PC-9 (cell line): ENCODE data around the gene TRMT1. TPM values are rescaled to one million over a fixed set of nuclear protein-coding genes. Genes with fewer than 3 reads are reported as not detected.

Source experiments
- BruUV-seq: library from RNA; stranded (reverse); fragments of 400-500 nt; replicated peaks from 2 replicates; lab custom pipeline; 2021; lab: Mats Ljungman, UMichigan
- CTCF ChIA-PET: fragments of 300-600 bp; sonication (Branson Sonifier 250); formaldehyde crosslinking; loops from one replicate; lab custom pipeline; 2022; ENCODE audit warnings: antibody characterized with exemption; lab: Charles Lee
- POLR2A ChIA-PET: fragments of 300-600 bp; sonication (Branson Sonifier 250); formaldehyde crosslinking; loops from one replicate; lab custom pipeline; 2022; ENCODE audit warnings: antibody characterized with exemption; ENCODE audit not compliant: unreplicated experiment; lab: Charles Lee
- DNase-seq, 2 experiments: peaks; one replicate each; pipeline versions ENCODE4 v3.0.0 to v3.0.0-alpha.2; 2015 to 2022; ENCODE audit warnings: mixed read lengths in 1 of 2
- H2AFZ ChIP-seq: fragments of 200-600 bp; sonication (generic); 2 replicates; pipeline ENCODE4 v1.8.1; 2017; ENCODE audit warnings: antibody characterized with exemption
- H3F3A ChIP-seq: fragments of 200-600 bp; sonication (generic); 2 replicates; pipeline ENCODE4 v1.8.1; 2017; ENCODE audit warnings: antibody characterized with exemption, mild to moderate bottlenecking, low read depth; ENCODE audit not compliant: insufficient read depth
- H3K27ac ChIP-seq: fragments of 200-600 bp; sonication (generic); 2 replicates; pipeline ENCODE4 v1.6.1; 2016; ENCODE audit warnings: mixed run types
- H3K27me3 ChIP-seq: fragments of 200-600 bp; sonication (generic); 2 replicates; pipeline ENCODE4 v1.6.1; 2016; ENCODE audit warnings: low read depth, mixed run types; ENCODE audit not compliant: insufficient read depth
- H3K36me3 ChIP-seq: fragments of 200-600 bp; sonication (generic); 2 replicates; pipeline ENCODE4 v1.6.1; 2016; ENCODE audit warnings: low read depth, mixed run types
- H3K4me1 ChIP-seq: fragments of 200-600 bp; sonication (generic); replicated peaks from 2 replicates; pipeline ENCODE4 v1.6.1; 2016; ENCODE audit warnings: mixed run types; ENCODE audit not compliant: insufficient read depth
- H3K4me2 ChIP-seq: fragments of 200-600 bp; sonication (generic); 2 replicates; pipeline ENCODE4 v1.6.1; 2017; ENCODE audit warnings: mixed run types
- H3K4me3 ChIP-seq: fragments of 200-600 bp; sonication (generic); 2 replicates; pipeline ENCODE4 v1.6.1; 2016; ENCODE audit warnings: mixed run types
- H3K79me2 ChIP-seq: fragments of 200-600 bp; sonication (generic); 2 replicates; pipeline ENCODE4 v1.6.1; 2017; ENCODE audit warnings: low read depth, mixed run types
- H3K9me2 ChIP-seq: fragments of 200-600 bp; sonication (generic); 2 replicates; pipeline ENCODE4 v1.8.1; 2017; ENCODE audit warnings: mild to moderate bottlenecking; ENCODE audit not compliant: insufficient read depth
- H3K9me3 ChIP-seq: fragments of 200-600 bp; sonication (generic); 2 replicates; pipeline ENCODE4 v1.8.1; 2016; ENCODE audit warnings: low read depth; ENCODE audit not compliant: insufficient read depth
- H4K20me1 ChIP-seq: fragments of 200-600 bp; sonication (generic); 2 replicates; pipeline ENCODE4 v1.8.1; 2017; ENCODE audit not compliant: insufficient read depth
- EZH2 ChIP-seq: fragments of 200-600 bp; sonication (generic); IDR thresholded peaks from 2 replicates; pipeline ENCODE4 v1.8.0; 2017; ENCODE audit warnings: antibody characterized with exemption, low read depth
- intact Hi-C: fragments of 100-400 bp; cut with micrococcal nuclease; formaldehyde crosslinking; loops from one replicate; pipeline ENCODE4 v1.10.0; 2022; ENCODE audit not compliant: unreplicated experiment
- total RNA-seq: library from RNA; stranded (reverse); gene quantifications from 2 replicates; pipeline ENCODE4 v1.2.3, GENCODE V29; 2021
- TF ChIP-seq, protein P1 (sequence below): fragments of 200-600 bp; sonication (generic); conservative IDR thresholded peaks from 2 replicates; pipeline ENCODE4 v1.6.1; 2017; ENCODE audit warnings: mixed run types, antibody characterized with exemption, mild to moderate bottlenecking, moderate library complexity

TRMT1 gene
- total RNA-seq, 1 experiment from 2014 or later = 44.1 TPM

DNA sequence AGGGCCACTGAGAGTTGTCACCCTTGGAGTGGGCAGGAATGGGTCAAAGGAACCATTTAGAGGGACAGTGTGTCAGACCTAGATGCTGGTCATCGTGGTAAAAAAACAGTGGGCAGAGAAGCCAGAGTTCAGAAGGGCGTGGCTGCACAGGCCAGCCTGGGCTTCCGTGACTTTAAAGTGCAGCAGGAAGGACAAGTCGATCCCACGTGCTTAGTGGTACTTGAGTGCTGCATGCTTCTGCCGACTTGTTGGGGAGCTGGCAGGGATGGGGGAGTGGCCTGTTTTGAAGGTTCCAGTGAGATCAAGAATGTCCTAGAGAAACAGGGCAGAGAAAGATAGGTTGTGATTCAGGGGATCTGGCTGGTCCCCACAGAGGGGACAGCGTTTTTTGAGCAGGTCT is 30.9 kb downstream of the TRMT1 start:
- Histone ChIP-seq H3K4me2 (no peak overlapping the region), H3K36me3 (no peaks in the 10 kb centered on the region), H3K4me1 (no peaks in the 10 kb centered on the region), H3K4me3 (no peak overlapping the region), H3K79me2 (no peaks in the 10 kb centered on the region), H4K20me1 (no peaks in the 10 kb centered on the region), H3K27ac (no peak overlapping the region), H3F3A (no peaks in the 10 kb centered on the region), H3K9me2 (no peaks in the 10 kb centered on the region), H2AFZ (no peak overlapping the region), H3K9me3 (no peaks in the 10 kb centered on the region), H3K27me3 (no peaks in the 10 kb centered on the region)
- no peak for TF ChIP-seq EZH2
- TF ChIP-seq, protein P1, sequence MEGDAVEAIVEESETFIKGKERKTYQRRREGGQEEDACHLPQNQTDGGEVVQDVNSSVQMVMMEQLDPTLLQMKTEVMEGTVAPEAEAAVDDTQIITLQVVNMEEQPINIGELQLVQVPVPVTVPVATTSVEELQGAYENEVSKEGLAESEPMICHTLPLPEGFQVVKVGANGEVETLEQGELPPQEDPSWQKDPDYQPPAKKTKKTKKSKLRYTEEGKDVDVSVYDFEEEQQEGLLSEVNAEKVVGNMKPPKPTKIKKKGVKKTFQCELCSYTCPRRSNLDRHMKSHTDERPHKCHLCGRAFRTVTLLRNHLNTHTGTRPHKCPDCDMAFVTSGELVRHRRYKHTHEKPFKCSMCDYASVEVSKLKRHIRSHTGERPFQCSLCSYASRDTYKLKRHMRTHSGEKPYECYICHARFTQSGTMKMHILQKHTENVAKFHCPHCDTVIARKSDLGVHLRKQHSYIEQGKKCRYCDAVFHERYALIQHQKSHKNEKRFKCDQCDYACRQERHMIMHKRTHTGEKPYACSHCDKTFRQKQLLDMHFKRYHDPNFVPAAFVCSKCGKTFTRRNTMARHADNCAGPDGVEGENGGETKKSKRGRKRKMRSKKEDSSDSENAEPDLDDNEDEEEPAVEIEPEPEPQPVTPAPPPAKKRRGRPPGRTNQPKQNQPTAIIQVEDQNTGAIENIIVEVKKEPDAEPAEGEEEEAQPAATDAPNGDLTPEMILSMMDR = no peak
- DNase-seq = no peak
- intact Hi-C loops = no loop called here
- no TSS peak for BruUV-seq
- CTCF ChIA-PET = interaction anchor here (1.1 kb wide), 1 partner anchor 9 kb away, joined by 3 read pairs; no protein-coding TSS in a partner anchor
- POLR2A ChIA-PET = interaction anchor here (0.5 kb wide), 1 partner anchor 58 kb away, joined by 4 read pairs; no protein-coding TSS in a partner anchor

DNA sequence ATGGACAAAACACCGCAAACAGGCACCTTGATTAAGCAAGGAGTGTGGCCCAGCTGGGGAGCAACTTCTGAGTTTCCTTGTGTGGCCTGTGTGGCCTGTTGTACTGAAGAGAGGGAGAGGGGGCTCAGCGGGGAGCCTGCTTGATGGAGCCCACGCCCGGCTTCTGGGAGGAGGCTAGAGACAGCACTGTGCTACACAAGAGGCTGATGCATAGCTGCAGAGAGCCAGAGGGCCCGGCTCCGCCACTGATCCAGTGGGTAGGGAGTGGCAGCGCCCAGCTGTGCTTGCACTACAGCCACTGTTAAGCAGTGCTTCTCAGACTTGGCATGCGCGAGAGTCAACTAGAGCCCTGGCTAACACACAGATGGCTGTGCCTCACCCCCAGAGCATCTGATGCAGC is 32.9 kb downstream of the TRMT1 start:
- no peak overlapping the region for H3K27ac ChIP-seq
- no peaks in the 10 kb centered on the region for H3K27me3 ChIP-seq
- no peak overlapping the region for H2AFZ ChIP-seq
- no peaks in the 10 kb centered on the region for H3K9me3 ChIP-seq
- POLR2A ChIA-PET = no interaction called here
- DNase-seq = no peak
- H3K79me2 ChIP-seq = no peaks in the 10 kb centered on the region
- BruUV-seq = no TSS peak
- intact Hi-C loops = no loop called here
- H3F3A ChIP-seq = 0 out of 2 replicates have a peak, but pooled peaks cover 8% of the 10 kb centered on the region
- no peaks in the 10 kb centered on the region for H3K4me1 ChIP-seq
- H3K4me3 ChIP-seq = no peak overlapping the region
- no peaks in the 10 kb centered on the region for H4K20me1 ChIP-seq
- no peaks in the 10 kb centered on the region for H3K9me2 ChIP-seq
- H3K36me3 ChIP-seq = no peaks in the 10 kb centered on the region
- CTCF ChIA-PET = no interaction called here
- TF ChIP-seq, protein P1 = no peak
- TF ChIP-seq EZH2 = no peak
- H3K4me2 ChIP-seq = no peak overlapping the region

DNA sequence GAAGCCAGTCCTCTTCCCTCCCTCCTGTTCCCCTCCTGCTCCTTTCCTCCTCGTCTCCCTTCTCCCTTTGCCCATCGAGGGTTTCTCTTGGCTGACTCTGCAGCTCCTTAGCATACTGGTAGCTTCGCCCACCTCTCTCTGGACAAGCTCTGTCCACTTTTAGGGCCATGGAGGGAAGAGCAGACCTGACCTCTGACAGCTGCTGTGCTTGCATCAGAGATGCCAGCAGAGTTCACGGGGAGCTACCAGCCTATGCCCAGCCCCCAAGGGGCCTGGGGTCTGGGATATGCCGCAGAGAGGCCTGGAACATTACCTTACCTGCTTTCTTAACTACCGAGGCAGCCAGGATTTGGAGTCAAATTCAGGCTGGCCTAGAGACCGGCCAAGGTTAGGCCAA is 33.5 kb downstream of the TRMT1 start:
- CTCF ChIA-PET = no interaction called here
- intact Hi-C loops = no loop called here

More for the DNA sequence above, 33.5 kb downstream of the TRMT1 start:
- TF ChIP-seq, protein P1 = no peak
- no peak for TF ChIP-seq EZH2
- Histone ChIP-seq H4K20me1 (no peaks in the 10 kb centered on the region), H3K9me3 (no peaks in the 10 kb centered on the region), H3K27ac (no peak overlapping the region), H3K9me2 (no peaks in the 10 kb centered on the region), H3K4me1 (no peaks in the 10 kb centered on the region), H3K4me2 (no peak overlapping the region), H3K36me3 (no peaks in the 10 kb centered on the region), H3F3A (0 out of 2 replicates have a peak, but pooled peaks cover 8% of the 10 kb centered on the region), H2AFZ (no peak overlapping the region), H3K27me3 (no peaks in the 10 kb centered on the region), H3K79me2 (no peaks in the 10 kb centered on the region), H3K4me3 (no peak overlapping the region)
- BruUV-seq = no TSS peak
- no peak for DNase-seq
- POLR2A ChIA-PET = no interaction called here
